Thymus (tissue), 11 donors: ENCODE results near the gene PLCH1. TPM values are rescaled to one million over a fixed set of nuclear protein-coding genes. Genes with fewer than 3 reads are reported as not detected.

ENCODE experiments used
- DNase-seq, 9 donors: peaks; one replicate each; pipeline ENCODE4 v3.0.0-alpha.2; 2013; ENCODE audit warnings: low spot score in 9 of 9, low read depth in 6 of 9, missing footprints in 1 of 9
- H3K27ac ChIP-seq, 2 donors: one replicate each; pipeline ENCODE4 v1.5.1; 2013; ENCODE audit warnings: control low read depth in 1 of 2, low read depth in 1 of 2, low read length in 1 of 2, mild to moderate bottlenecking in 1 of 2, moderate library complexity in 1 of 2
- H3K27me3 ChIP-seq, 2 donors: one replicate each; pipeline ENCODE4 v1.5.1; 2013; ENCODE audit warnings: low read length in 1 of 2; ENCODE audit not compliant: control insufficient read depth in 2 of 2, insufficient read depth in 1 of 2
- H3K36me3 ChIP-seq, 2 donors: one replicate each; pipeline ENCODE4 v1.5.1; 2013; ENCODE audit warnings: low read length in 1 of 2, mild to moderate bottlenecking in 1 of 2, moderate library complexity in 1 of 2; ENCODE audit not compliant: control insufficient read depth in 2 of 2, insufficient read depth in 2 of 2
- H3K4me1 ChIP-seq, 2 donors: one replicate each; pipeline ENCODE4 v1.5.1; 2013; ENCODE audit warnings: low read length in 2 of 2; ENCODE audit not compliant: control insufficient read depth in 2 of 2, insufficient read depth in 2 of 2
- H3K4me3 ChIP-seq, 2 donors: one replicate each; pipeline ENCODE4 v1.5.1; 2013; ENCODE audit warnings: low read length in 2 of 2, control low read depth in 1 of 2, mild to moderate bottlenecking in 1 of 2
- H3K9me3 ChIP-seq, 2 donors: one replicate each; pipeline ENCODE4 v1.5.1; 2013; ENCODE audit warnings: low read length in 1 of 2, mild to moderate bottlenecking in 1 of 2; ENCODE audit not compliant: control insufficient read depth in 2 of 2, insufficient read depth in 1 of 2
- WGBS: extraction: QIAGEN DNeasy Blood & Tissue Kit; methylation state at CpG from one replicate; pipeline ENCODE4 v1.1.7; 2013; 5-methylcytosine and 5-hydroxymethylcytosine counted together
- polyA plus RNA-seq: library from polyadenylated mRNA; stranded (reverse); fragments of 200-250 nt; gene quantifications from one replicate; pipeline ENCODE4 v1.2.3, GENCODE V29; 2013
- total RNA-seq: library from RNA; stranded (reverse); fragments of 120-200 nt; gene quantifications from one replicate; pipeline ENCODE4 v1.2.4, GENCODE V29; 2013
- donor health status: healthy.

Gene PLCH1
- total and polyA plus RNA-seq, 2 donors = 7.6 to 29.3 TPM

- no peak for DNase-seq
- Histone ChIP-seq H3K4me1 (no peaks in the 10 kb centered on the region), H3K9me3 (no peaks in the 10 kb centered on the region), H3K36me3 (peaks cover 14 to 22% of the 10 kb centered on the region in 2 donors), H3K4me3 (no peak overlapping the region), H3K27me3 (no peaks in the 10 kb centered on the region), H3K27ac (no peak overlapping the region)
- 95% methylated on average over 5 of the region's 5 CpGs for WGBS
Measured at GRCh38 chr3:155512867-155513261, 232.0 kb downstream of the PLCH1 start.

- H3K27me3 ChIP-seq = no peaks in the 10 kb centered on the region
- peaks cover 14 to 20% of the 10 kb centered on the region in 2 donors for H3K36me3 ChIP-seq
- H3K27ac ChIP-seq = no peak overlapping the region
- no peaks in the 10 kb centered on the region for H3K9me3 ChIP-seq
- no peaks in the 10 kb centered on the region for H3K4me1 ChIP-seq
- WGBS = 96% methylated on average over 8 of the region's 8 CpGs
- no peak overlapping the region for H3K4me3 ChIP-seq
- no peak for DNase-seq
Measured at GRCh38 chr3:155512175-155512866, 232.6 kb downstream of the PLCH1 start.

- H3K27me3 ChIP-seq = no peaks in the 10 kb centered on the region
- H3K36me3 ChIP-seq = peaks cover 9 to 14% of the 10 kb centered on the region in 2 donors
- H3K27ac ChIP-seq = no peak overlapping the region
- H3K4me3 ChIP-seq = no peak overlapping the region
- no peak for DNase-seq
- H3K9me3 ChIP-seq = peaks cover 0 to 3% of the 10 kb centered on the region in 2 donors
- 95% methylated on average over 1 of the region's 1 CpG for WGBS
- H3K4me1 ChIP-seq = no peaks in the 10 kb centered on the region
Measured at GRCh38 chr3:155504682-155505081, 240.2 kb downstream of the PLCH1 start.

GRCh38 chr3:155502630-155503029 is 242.2 kb downstream of the PLCH1 start:
- Histone ChIP-seq H3K27ac (no peak overlapping the region), H3K9me3 (peaks cover 0 to 3% of the 10 kb centered on the region in 2 donors), H3K4me3 (no peak overlapping the region), H3K4me1 (no peaks in the 10 kb centered on the region), H3K27me3 (no peaks in the 10 kb centered on the region), H3K36me3 (peaks cover 17 to 32% of the 10 kb centered on the region in 2 donors)
- WGBS = 88% methylated on average over 5 of the region's 5 CpGs
- DNase-seq = no peak

GRCh38 chr3:155500194-155500818 is 244.6 kb downstream of the PLCH1 start:
- no peak for DNase-seq
- peaks cover 18 to 42% of the 10 kb centered on the region in 2 donors for H3K36me3 ChIP-seq
- no peaks in the 10 kb centered on the region for H3K27me3 ChIP-seq
- no peak overlapping the region for H3K27ac ChIP-seq
- 97% methylated on average over 4 of the region's 4 CpGs for WGBS
- peaks cover 0 to 3% of the 10 kb centered on the region in 2 donors for H3K9me3 ChIP-seq
- H3K4me3 ChIP-seq = no peak overlapping the region
- no peaks in the 10 kb centered on the region for H3K4me1 ChIP-seq

GRCh38 chr3:155497930-155498647 is 246.8 kb downstream of the PLCH1 start:
- no peak for DNase-seq
- Histone ChIP-seq H3K9me3 (no peaks in the 10 kb centered on the region), H3K4me3 (no peak overlapping the region), H3K4me1 (peaks cover 0 to 3% of the 10 kb centered on the region in 2 donors), H3K27ac (no peak overlapping the region), H3K36me3 (peaks cover 18 to 38% of the 10 kb centered on the region in 2 donors), H3K27me3 (no peaks in the 10 kb centered on the region)
- WGBS = 94% methylated on average over 5 of the region's 5 CpGs

- H3K36me3 ChIP-seq = peaks cover 25 to 50% of the 10 kb centered on the region in 2 donors
- H3K27ac ChIP-seq = no peak overlapping the region
- no peak overlapping the region for H3K4me3 ChIP-seq
- H3K9me3 ChIP-seq = no peaks in the 10 kb centered on the region
- no peaks in the 10 kb centered on the region for H3K27me3 ChIP-seq
- peaks cover 0 to 3% of the 10 kb centered on the region in 2 donors for H3K4me1 ChIP-seq
- no peak for DNase-seq
Measured at GRCh38 chr3:155496206-155496605, 248.7 kb downstream of the PLCH1 start.

GRCh38 chr3:155495387-155495786 is 249.5 kb downstream of the PLCH1 start:
- Histone ChIP-seq H3K9me3 (no peaks in the 10 kb centered on the region), H3K4me3 (no peak overlapping the region), H3K27me3 (no peaks in the 10 kb centered on the region), H3K27ac (no peak overlapping the region), H3K4me1 (peaks cover 0 to 3% of the 10 kb centered on the region in 2 donors), H3K36me3 (peaks cover 22 to 47% of the 10 kb centered on the region in 2 donors)
- DNase-seq = no peak
- 97% methylated on average over 4 of the region's 4 CpGs for WGBS

- Histone ChIP-seq H3K27me3 (no peaks in the 10 kb centered on the region), H3K4me3 (no peak overlapping the region), H3K9me3 (no peaks in the 10 kb centered on the region), H3K4me1 (peaks cover 0 to 3% of the 10 kb centered on the region in 2 donors), H3K36me3 (peaks cover 21 to 39% of the 10 kb centered on the region in 2 donors), H3K27ac (no peak overlapping the region)
- DNase-seq = peak in 1 of 9 donors; percentile 28
- WGBS = 14% methylated on average over 5 of the region's 5 CpGs
Measured at GRCh38 chr3:155494332-155494731, 250.5 kb downstream of the PLCH1 start.
